GM12891 (cell line): Measurements from ENCODE around the gene SSNA1.
"Not testable (repeated sequence)": the region's sequence is repeated elsewhere in the genome, so short reads cannot be mapped to it uniquely, and the experiment has no call there.

Source experiments
- PAX5 ChIP-seq: IDR thresholded peaks from 2 replicates; pipeline ENCODE4 v1.6.1; 2011; ENCODE audit warnings: low read length, moderate library complexity, mild to moderate bottlenecking; ENCODE audit not compliant: insufficient read depth, severe bottlenecking
- POLR2A ChIP-seq: IDR thresholded peaks from 2 replicates; pipeline ENCODE4 v1.6.1; 2011; ENCODE audit warnings: low read depth, low read length, control low read depth
- POLR2AphosphoS5 ChIP-seq: IDR thresholded peaks from 2 replicates; pipeline ENCODE4 v1.6.1; 2011; ENCODE audit warnings: low read depth, low read length, control low read depth
- POU2F2 ChIP-seq: IDR thresholded peaks from 2 replicates; pipeline ENCODE4 v1.6.1; 2011; ENCODE audit warnings: low read depth, mild to moderate bottlenecking, control low read depth, low read length, moderate library complexity
- SPI1 ChIP-seq: IDR thresholded peaks from 2 replicates; pipeline ENCODE4 v1.6.1; 2011; ENCODE audit warnings: low read depth, low read length, control low read depth
- TAF1 ChIP-seq: IDR thresholded peaks from 2 replicates; pipeline ENCODE4 v1.6.1; 2011; ENCODE audit warnings: low read depth, low read length, control low read depth

- TF ChIP-seq POLR2A, POLR2AphosphoS5, TAF1, SPI1, POU2F2, PAX5: not testable (repeated sequence)
Observed at GRCh38 chr9:137239541-137240200, 51.2 kb downstream of the SSNA1 start.
